H1 (cell line): ENCODE data around the gene PTPRE. TPM values are rescaled to one million over a fixed set of nuclear protein-coding genes. Genes with fewer than 3 reads are reported as not detected.

Experiments
- CTCF ChIA-PET: fragments of 300-600 bp; sonication (Branson Sonifier 250); formaldehyde crosslinking; loops from one replicate; lab custom pipeline; 2021; ENCODE audit not compliant: partially characterized antibody; lab: Charles Lee
- POLR2A ChIA-PET: fragments of 300-600 bp; sonication (Branson Sonifier 250); formaldehyde crosslinking; loops from one replicate; lab custom pipeline; 2021; ENCODE audit warnings: inconsistent platforms; ENCODE audit not compliant: partially characterized antibody; lab: Charles Lee
- DNase-seq, 2 experiments: peaks; one replicate each; pipeline versions ENCODE4 v3.0.0 to v3.0.0-alpha.2; 2010 to 2022; ENCODE audit warnings: low spot score in 2 of 2, low read depth in 1 of 2, mixed read lengths in 1 of 2
- FAIRE-seq: peaks from 2 replicates; lab custom pipeline; 2011; peaks lifted over from hg19 to GRCh38; lab: Jason Lieb, UNC
- H2AFZ ChIP-seq: 2 replicates; pipeline ENCODE4 v1.8.1; 2012; ENCODE audit warnings: low read length, inconsistent platforms
- H2AK5ac ChIP-seq: 2 replicates; pipeline ENCODE4 v1.6.1; 2013; ENCODE audit warnings: low read depth, low read length
- H2BK120ac ChIP-seq: replicated peaks from 2 replicates; pipeline ENCODE3; 2013; ENCODE audit warnings: low read depth, low read length, inconsistent platforms
- H2BK12ac ChIP-seq: 2 replicates; pipeline ENCODE4 v1.6.1; 2013; ENCODE audit warnings: low read depth, low read length
- H2BK15ac ChIP-seq: 2 replicates; pipeline ENCODE4 v1.6.1; 2013; ENCODE audit warnings: low read length
- H2BK20ac ChIP-seq: 2 replicates; pipeline ENCODE4 v1.6.1; 2013; ENCODE audit warnings: low read length
- H2BK5ac ChIP-seq: 2 replicates; pipeline ENCODE4 v1.6.1; 2013; ENCODE audit warnings: low read depth, low read length
- H3K14ac ChIP-seq: 2 replicates; pipeline ENCODE4 v1.6.1; 2013; ENCODE audit warnings: inconsistent platforms; ENCODE audit not compliant: insufficient read length
- H3K18ac ChIP-seq: 2 replicates; pipeline ENCODE4 v1.6.1; 2013; ENCODE audit warnings: low read length; ENCODE audit errors: extremely low read depth
- H3K23ac ChIP-seq: 2 replicates; pipeline ENCODE4 v1.6.1; 2013; ENCODE audit warnings: inconsistent platforms; ENCODE audit not compliant: insufficient read length
- H3K23me2 ChIP-seq: 2 replicates; pipeline ENCODE4 v1.6.1; 2013; ENCODE audit warnings: low read depth, low read length
- H3K27ac ChIP-seq: 2 replicates; pipeline ENCODE4 v1.6.1; 2011; ENCODE audit warnings: low read depth, low read length, inconsistent platforms
- H3K27me3 ChIP-seq, 4 experiments: replicated peaks in 1 of 4; 1 replicate in 1 of 4; 2 replicates in 3 of 4; pipeline versions ENCODE4 v1.6.1 to v1.8.1; 2011 to 2013; ENCODE audit warnings: low read length in 3 of 4, mild to moderate bottlenecking in 3 of 4, inconsistent platforms in 2 of 4, mixed read lengths in 2 of 4, moderate library complexity in 1 of 4; ENCODE audit not compliant: control insufficient read depth in 3 of 4, insufficient read depth in 3 of 4; ENCODE audit errors: extremely low read depth in 1 of 4
- H3K36me3 ChIP-seq, 4 experiments: 2 replicates each; pipeline versions ENCODE4 v1.6.1 to v1.8.1; 2011 to 2013; ENCODE audit warnings: mild to moderate bottlenecking in 4 of 4, low read length in 3 of 4, moderate library complexity in 2 of 4, control low read depth in 1 of 4, inconsistent platforms in 1 of 4; ENCODE audit not compliant: insufficient read depth in 4 of 4, control insufficient read depth in 2 of 4
- H3K4ac ChIP-seq: replicated peaks from 2 replicates; pipeline ENCODE3; 2013; ENCODE audit warnings: low read length, low read depth, mixed read lengths, inconsistent platforms; ENCODE audit not compliant: insufficient read length
- H3K4me1 ChIP-seq, 4 experiments: replicated peaks in 1 of 4; 1 replicate in 1 of 4; 2 replicates in 3 of 4; pipeline versions ENCODE4 v1.6.1 to v1.8.1; 2011 to 2013; ENCODE audit warnings: low read length in 3 of 4, inconsistent platforms in 2 of 4, mixed read lengths in 1 of 4; ENCODE audit not compliant: insufficient read depth in 4 of 4, control insufficient read depth in 3 of 4
- H3K4me2 ChIP-seq, 2 experiments: 2 replicates each; pipeline versions ENCODE4 v1.6.1 to v1.8.1; 2011 to 2013; ENCODE audit warnings: low read depth in 2 of 2, low read length in 2 of 2, control low read depth in 1 of 2, inconsistent platforms in 1 of 2, mild to moderate bottlenecking in 1 of 2; ENCODE audit not compliant: insufficient read depth in 1 of 2
- H3K4me3 ChIP-seq, 4 experiments: fragments of 200-600, 300-600 bp in 1 of 4; sonication (generic), shearing (Covaris generic), sonication (Bioruptor Twin) in 1 of 4; 2 replicates each; pipeline versions ENCODE4 v1.5.1 to v1.8.1; 2011 to 2016; ENCODE audit warnings: low read length in 4 of 4, low read depth in 3 of 4, control low read depth in 2 of 4, inconsistent platforms in 2 of 4, mild to moderate bottlenecking in 2 of 4, mixed read lengths in 1 of 4, moderate library complexity in 1 of 4; ENCODE audit not compliant: insufficient read depth in 2 of 4; ENCODE audit errors: extremely low read depth in 1 of 4
- H3K56ac ChIP-seq: replicated peaks from 2 replicates; pipeline ENCODE3; 2013; ENCODE audit warnings: low read depth, mild to moderate bottlenecking, mixed read lengths, low read length, inconsistent platforms; ENCODE audit not compliant: insufficient read length
- H3K79me1 ChIP-seq: 2 replicates; pipeline ENCODE4 v1.6.1; 2013; ENCODE audit warnings: low read depth, low read length, control low read depth
- H3K79me2 ChIP-seq, 2 experiments: 2 replicates each; pipeline versions ENCODE4 v1.6.1 to v1.8.1; 2012 to 2013; ENCODE audit warnings: low read length in 2 of 2, mild to moderate bottlenecking in 2 of 2, inconsistent platforms in 1 of 2; ENCODE audit not compliant: insufficient read depth in 2 of 2, control insufficient read depth in 1 of 2
- H3K9ac ChIP-seq, 4 experiments: replicated peaks in 1 of 4; 1 replicate in 1 of 4; 2 replicates in 3 of 4; pipeline versions ENCODE4 v1.6.1 to v1.8.1; 2011 to 2013; ENCODE audit warnings: low read depth in 3 of 4, low read length in 3 of 4, control low read depth in 2 of 4, mild to moderate bottlenecking in 2 of 4, moderate library complexity in 2 of 4, inconsistent platforms in 1 of 4; ENCODE audit errors: extremely low read depth in 1 of 4
- H3K9me3 ChIP-seq, 2 experiments: 2 replicates each; pipeline versions ENCODE4 v1.6.1 to v1.8.1; 2012 to 2013; ENCODE audit warnings: mild to moderate bottlenecking in 2 of 2, moderate library complexity in 2 of 2, control low read depth in 1 of 2, inconsistent platforms in 1 of 2, low read depth in 1 of 2, low read length in 1 of 2, mixed read lengths in 1 of 2; ENCODE audit not compliant: insufficient read depth in 2 of 2
- H4K20me1 ChIP-seq, 2 experiments: replicated peaks in 1 of 2; 2 replicates each; pipeline versions ENCODE3 to v1.8.1; 2011 to 2013; ENCODE audit warnings: inconsistent platforms in 2 of 2, low read length in 2 of 2, mild to moderate bottlenecking in 1 of 2; ENCODE audit not compliant: insufficient read depth in 2 of 2, control insufficient read depth in 1 of 2
- H4K5ac ChIP-seq: 2 replicates; pipeline ENCODE4 v1.6.1; 2013; ENCODE audit warnings: low read length, low read depth, mixed read lengths, inconsistent platforms; ENCODE audit not compliant: insufficient read length
- H4K8ac ChIP-seq: 2 replicates; pipeline ENCODE4 v1.8.0; 2013; ENCODE audit warnings: mild to moderate bottlenecking, moderate library complexity, low read length, inconsistent platforms; ENCODE audit not compliant: insufficient read depth; ENCODE audit errors: extremely low read depth
- H4K91ac ChIP-seq: replicated peaks from 2 replicates; pipeline ENCODE3; 2013; ENCODE audit warnings: low read length, mixed read lengths, inconsistent platforms; ENCODE audit not compliant: insufficient read length
- CHD2 ChIP-seq: IDR thresholded peaks from 2 replicates; pipeline ENCODE4 v1.6.1; 2012; ENCODE audit warnings: low read length, improper control_type of control experiment
- CREB1 ChIP-seq: IDR thresholded peaks from 2 replicates; pipeline ENCODE4 v1.6.1; 2012; ENCODE audit warnings: inconsistent platforms
- CTBP2 ChIP-seq: IDR thresholded peaks from 2 replicates; pipeline ENCODE4 v1.7.0; 2011; ENCODE audit warnings: borderline replicate concordance, mild to moderate bottlenecking, moderate library complexity, mixed read lengths, low read length; ENCODE audit not compliant: insufficient read depth, insufficient read length
- RBBP5 ChIP-seq: IDR thresholded peaks from 2 replicates; pipeline ENCODE4 v1.7.1; 2012; ENCODE audit warnings: low read depth, mild to moderate bottlenecking, inconsistent platforms, low read length, moderate library complexity, borderline replicate concordance
- SAP30 ChIP-seq: fragments of 300-600 bp; sonication (generic); IDR thresholded peaks from 2 replicates; pipeline ENCODE4 v1.7.1; 2012; ENCODE audit warnings: low read length, moderate library complexity, mild to moderate bottlenecking, inconsistent platforms; ENCODE audit not compliant: insufficient read depth, insufficient replicate concordance
- WGBS, 2 experiments: shearing (Covaris generic) in 1 of 2; methylation state at CpG; one replicate each; pipeline versions ENCODE4 v1.1.6 to v1.1.7; 2013 to 2015; ENCODE audit warnings: low lambda C conversion rate in 2 of 2, mixed read lengths in 2 of 2, inconsistent platforms in 1 of 2, low coverage in 1 of 2, missing lambda C conversion rate in 1 of 2; ENCODE audit not compliant: insufficient replicate concordance in 2 of 2, insufficient coverage in 1 of 2, insufficient read length in 1 of 2; ENCODE audit errors: extremely low coverage in 1 of 2, missing lambda C conversion rate in 1 of 2; 5-methylcytosine and 5-hydroxymethylcytosine counted together
- polyA plus RNA-seq, 7 experiments: library from polyadenylated mRNA; depleted of rRNA in 3 of 7; stranded (reverse) in 5 of 7; unstranded in 2 of 7; fragments of >200 nt in 5 of 7; fragments of 200-250 nt in 2 of 7; gene quantifications; 1 replicate in 5 of 7; 2 replicates in 1 of 7; 4 replicates in 1 of 7; pipeline versions ENCODE4 v1.2.1 to v1.2.3, GENCODE V29; 2011 to 2013; ENCODE audit warnings: missing spikeins in 2 of 7, mixed read lengths in 2 of 7
- total RNA-seq: library from RNA; stranded (reverse); fragmentation: NEBNext Ultra II Directional; extraction: Animal tissue kit (Norgen Biotek cat#: 25700); gene quantifications from 2 replicates; pipeline ENCODE4 v1.2.1, GENCODE V29; 2021

The PTPRE gene
- total and polyA plus RNA-seq, 2 of the 8 experiments (the other 6 are each of a cell fraction or from before 2014, with no cell fraction given) = 0.33 to 0.54 TPM

DNA sequence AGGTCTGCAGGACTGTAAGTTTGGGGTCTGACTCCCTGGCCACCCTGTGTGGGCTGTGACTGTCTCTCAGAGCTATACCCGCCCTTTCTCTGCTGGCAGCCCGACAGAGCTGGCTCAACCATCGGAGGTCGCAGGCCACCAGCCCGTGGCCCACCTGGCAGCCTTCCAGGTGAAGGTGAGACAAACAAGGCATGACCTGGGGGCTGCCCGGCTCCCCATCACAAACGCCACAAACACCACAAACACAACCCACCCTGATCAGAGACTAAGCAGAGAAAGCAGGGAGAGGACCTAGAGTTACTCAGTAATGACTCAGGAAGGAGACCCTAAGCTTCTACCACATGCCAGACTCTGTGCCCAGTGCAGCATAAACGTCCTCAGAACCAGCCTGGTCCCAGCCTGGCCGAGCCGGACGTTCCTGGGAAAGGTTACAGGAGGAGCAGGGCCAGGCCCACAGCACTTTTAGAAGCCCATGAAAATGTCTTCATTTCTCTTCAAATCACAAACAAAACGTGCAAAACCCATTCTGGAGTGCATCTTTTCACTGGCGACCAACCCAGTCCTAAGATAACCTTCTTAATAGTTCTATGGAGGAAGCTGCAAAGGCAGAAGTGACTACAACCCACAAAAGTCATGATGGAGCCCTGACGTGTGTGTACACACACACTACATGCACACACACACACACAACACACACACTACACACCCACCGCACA is 152.5 kb downstream of the PTPRE start:
- Histone ChIP-seq H3K56ac (peak overlapping the region; percentile 97), H4K91ac (peak overlapping the region; percentile 23), H2BK5ac (peak overlapping the region; percentile 75; the same call in 1 of the 2 replicates), H4K8ac (no peak overlapping the region; the same call in 1 of the 2 replicates), H2AK5ac (peak overlapping the region; percentile 100; the same call in 1 of the 2 replicates), H3K27ac (no peak overlapping the region), H3K23me2 (peaks cover 6% of the 10 kb centered on the region; the same call in 1 of the 2 replicates), H2BK15ac (no peak overlapping the region), H3K4me3 (no peak overlapping the region), H3K4me2 (no peak overlapping the region), H3K23ac (no peak overlapping the region), H3K14ac (no peak overlapping the region), H2BK120ac (no peak overlapping the region), H3K36me3 (no peaks in the 10 kb centered on the region), H3K4me1 (peaks cover 9 to 21% (median 15%) of the 10 kb centered on the region in 4 experiments), H3K4ac (no peak overlapping the region), H2BK12ac (peak overlapping the region; percentile 98; the same call in 1 of the 2 replicates), H3K27me3 (no peaks in the 10 kb centered on the region), H3K79me1 (no peaks in the 10 kb centered on the region), H2BK20ac (no peak overlapping the region), H3K9me3 (no peaks in the 10 kb centered on the region), H4K20me1 (peaks cover 0 to 5% of the 10 kb centered on the region in 2 experiments), H2AFZ (no peak overlapping the region), H4K5ac (no peak overlapping the region), H3K9ac (peak overlapping the region in 1 of 4 experiments; percentile 32; a peak in 1 of 7 replicates), H3K79me2 (no peaks in the 10 kb centered on the region), H3K18ac (no peak overlapping the region)
- ChIA-PET POLR2A (no interaction called here), CTCF (interaction anchor here (1.3 to 3.1 kb wide), 4 partner anchors 10 to 33 kb away, joined by 4 to 18 read pairs (median 10); no protein-coding TSS in a partner anchor)
- DNase-seq (no peak), FAIRE-seq (no peak)
- TF ChIP-seq SAP30 (no peak), CTBP2 (no peak), CHD2 (no peak), RBBP5 (no peak), CREB1 (no peak)
- WGBS, 2 experiments = 87% methylated on average over 15 of the region's 15 CpGs; no CpG with 5 or more reads in 1 of the 2 experiments
